ENCODE results near the gene PARP1. TPM values are rescaled to one million over a fixed set of nuclear protein-coding genes. Genes with fewer than 3 reads are reported as not detected.
"Not testable (repeated sequence)": the region's sequence is repeated elsewhere in the genome, so short reads cannot be mapped to it uniquely, and the experiment has no call there.

PARP1 gene
- polyA plus RNA-seq, 6 donors from 2014 or later, result 156 to 250 (median 234) TPM

DNA sequence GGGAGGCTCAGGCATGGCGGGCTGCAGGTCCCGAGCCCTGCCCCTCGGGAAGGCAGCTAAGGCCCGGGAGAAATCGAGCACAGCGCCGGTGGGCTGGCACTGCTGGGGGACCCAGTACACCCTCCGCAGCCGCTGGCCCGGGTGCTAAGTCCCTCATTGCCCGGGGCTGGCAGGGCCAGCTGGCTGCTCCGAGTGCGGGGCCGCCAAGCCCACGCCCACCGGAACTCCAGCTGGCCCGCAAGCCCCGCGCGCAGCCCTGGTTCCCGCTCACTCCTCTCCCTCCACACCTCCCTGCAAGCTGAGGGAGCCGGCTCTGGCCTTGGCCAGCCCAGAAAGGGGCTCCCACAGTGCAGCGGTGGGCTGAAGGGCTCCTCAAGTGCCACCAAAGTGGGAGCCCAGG, 18.5 kb upstream of the PARP1 start:
- not testable (repeated sequence) for DNase-seq; H3K27ac Mint-ChIP-seq; H3K9me3 Mint-ChIP-seq; ATAC-seq (ENCODE audit: low read depth in 2 of 2); H3K4me3 Mint-ChIP-seq; H3K27me3 Mint-ChIP-seq; H3K36me3 Mint-ChIP-seq
- H3K4me1 Mint-ChIP-seq, result peaks cover 22 to 34% (median 30%) of the 10 kb centered on the region in 3 donors

DNA sequence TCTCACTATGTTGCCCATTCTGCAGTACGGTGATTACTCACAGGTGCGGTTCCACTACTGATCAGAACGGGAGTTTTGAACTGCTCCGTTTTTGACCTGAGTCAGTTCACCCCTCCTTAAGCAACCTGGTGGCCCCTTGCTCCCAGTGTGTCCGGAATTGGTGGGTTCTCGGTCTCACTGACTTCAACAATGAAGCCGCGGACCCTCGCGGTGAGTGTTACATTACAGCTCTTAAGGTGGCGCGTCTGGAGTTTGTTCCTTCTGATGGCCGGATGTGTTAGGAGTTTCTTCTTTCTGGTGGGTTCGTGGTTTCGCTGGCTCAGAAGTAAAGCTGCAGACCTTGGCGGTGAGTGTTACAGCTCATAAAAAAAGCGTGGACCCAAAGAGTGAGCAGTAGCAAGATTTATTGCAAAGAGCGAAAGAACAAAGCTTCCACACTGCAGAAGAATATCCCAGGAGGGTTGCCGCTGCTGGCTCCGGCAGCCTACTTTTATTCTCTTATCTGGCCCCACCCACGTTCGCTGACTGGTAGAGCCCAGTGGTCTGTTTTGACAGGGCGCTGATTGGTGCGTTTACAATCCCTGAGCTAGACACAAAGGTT, 17.6 kb upstream of the PARP1 start:
- ATAC-seq (ENCODE audit: low read depth in 2 of 2), result peak; percentile 37
- H3K36me3 Mint-ChIP-seq, result no peaks in the 10 kb centered on the region
- no peak for DNase-seq
- peak overlapping the region in 4 of 6 donors; percentile 23 to 87 (median 64) for H3K27ac Mint-ChIP-seq
- peak overlapping the region in 5 of 8 donors; percentile 72 to 91 (median 87) for H3K4me3 Mint-ChIP-seq
- peaks cover 0 to 3% (median 0%) of the 10 kb centered on the region in 7 donors for H3K9me3 Mint-ChIP-seq
- H3K27me3 Mint-ChIP-seq, result peaks cover 0 to 5% (median 0%) of the 10 kb centered on the region in 3 donors
- H3K4me1 Mint-ChIP-seq, result peaks cover 22 to 34% (median 30%) of the 10 kb centered on the region in 3 donors

DNA sequence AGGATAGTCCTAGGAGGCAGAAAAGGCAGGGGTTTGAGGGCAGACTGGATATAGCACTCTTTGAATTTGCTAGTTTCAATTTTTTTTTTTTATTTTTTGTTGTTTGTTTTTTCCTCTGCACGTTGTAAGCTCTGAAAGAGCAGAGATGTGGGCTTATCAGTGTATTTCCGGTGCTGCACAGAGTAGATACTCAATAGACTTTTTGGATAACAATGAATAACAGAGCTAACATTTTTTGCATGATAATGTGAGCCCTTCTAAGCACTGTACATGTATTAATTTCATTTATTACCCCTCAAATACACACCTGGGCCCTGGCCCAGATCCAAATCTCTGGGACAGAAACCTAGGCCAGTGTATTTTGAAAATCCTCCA, 17.1 kb upstream of the PARP1 start:
- peak; percentile 13 to 21 for ATAC-seq (ENCODE audit: low read depth in 2 of 2)
- Mint-ChIP-seq H3K4me3 (no peak overlapping the region), H3K36me3 (no peaks in the 10 kb centered on the region), H3K27ac (no peak overlapping the region), H3K27me3 (peaks cover 0 to 5% (median 0%) of the 10 kb centered on the region in 3 donors), H3K4me1 (peaks cover 22 to 34% (median 30%) of the 10 kb centered on the region in 3 donors), H3K9me3 (peaks cover 0 to 3% (median 0%) of the 10 kb centered on the region in 7 donors)
- DNase-seq, result no peak

DNA sequence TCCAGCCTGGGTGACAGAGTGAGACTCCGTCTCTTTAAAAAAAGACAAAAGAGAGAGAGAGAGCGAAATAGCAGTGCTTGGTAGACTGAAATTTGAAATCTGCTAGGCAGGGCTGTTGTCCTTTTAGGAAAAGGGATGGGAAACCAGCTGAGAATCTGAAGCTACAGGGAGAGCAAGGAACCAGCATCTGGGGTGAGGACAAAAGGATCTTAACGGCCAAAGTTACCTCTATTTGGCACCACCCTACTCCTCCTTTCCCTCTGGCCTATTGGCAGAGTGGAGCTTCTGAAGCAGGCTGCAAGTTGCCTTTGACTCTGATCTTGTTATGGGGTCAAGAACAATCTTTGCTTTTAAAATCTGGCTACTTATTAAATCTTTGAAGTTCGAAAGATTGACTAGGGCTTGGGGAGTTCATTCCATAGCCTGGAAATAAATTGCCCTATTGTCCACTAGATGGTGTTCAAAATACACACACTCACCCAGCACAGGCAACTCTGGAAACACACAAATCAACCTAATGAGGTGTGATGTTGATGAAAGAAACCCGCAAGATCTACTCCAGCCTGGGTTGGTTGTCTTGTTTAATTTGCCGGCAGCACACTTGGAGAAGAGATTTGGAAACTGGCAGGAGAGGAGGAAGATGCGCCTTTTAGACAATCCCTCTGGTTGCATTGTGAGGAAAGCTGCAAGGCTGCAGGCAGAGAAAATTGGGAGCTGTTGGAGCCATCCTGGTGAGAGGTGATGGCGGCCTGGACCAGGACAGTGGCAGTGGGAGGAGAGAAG, 16.5 kb upstream of the PARP1 start:
- Mint-ChIP-seq H3K36me3 (no peaks in the 10 kb centered on the region), H3K27me3 (peaks cover 0 to 5% (median 0%) of the 10 kb centered on the region in 3 donors), H3K4me1 (peaks cover 22 to 31% (median 30%) of the 10 kb centered on the region in 3 donors), H3K9me3 (peaks cover 0 to 3% (median 0%) of the 10 kb centered on the region in 7 donors), H3K4me3 (peak overlapping the region in 1 of 8 donors; percentile 41), H3K27ac (peak overlapping the region in 1 of 6 donors; percentile 83)
- ATAC-seq (ENCODE audit: low read depth in 2 of 2) (peak; percentile 73 to 78), DNase-seq (no peak)

DNA sequence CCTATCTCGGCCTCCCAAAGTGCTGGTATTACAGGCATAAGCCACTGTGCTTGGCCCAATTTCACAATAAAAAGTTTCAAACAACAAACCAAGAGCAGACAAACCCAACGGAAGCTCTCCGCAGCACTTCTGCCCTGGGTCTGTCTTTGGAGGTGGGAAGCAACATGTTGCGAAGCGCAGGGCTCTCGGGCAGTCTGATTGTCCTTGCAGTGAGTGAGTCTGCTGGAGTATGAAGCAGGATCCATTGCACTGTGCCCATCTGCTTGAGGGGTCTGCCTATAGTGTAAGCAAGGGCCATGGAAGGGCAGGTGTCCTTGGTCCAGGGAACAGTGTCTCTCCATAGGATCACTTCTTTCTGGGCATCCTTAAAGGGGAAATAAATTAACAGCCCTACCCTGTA, 14.6 kb upstream of the PARP1 start:
- DNase-seq (no peak), ATAC-seq (ENCODE audit: low read depth in 2 of 2) (no peak)
- Mint-ChIP-seq H3K27me3 (peaks cover 0 to 5% (median 0%) of the 10 kb centered on the region in 3 donors), H3K4me1 (peaks cover 11 to 16% (median 15%) of the 10 kb centered on the region in 3 donors), H3K27ac (no peak overlapping the region), H3K9me3 (peaks cover 0 to 3% (median 0%) of the 10 kb centered on the region in 7 donors), H3K36me3 (no peaks in the 10 kb centered on the region), H3K4me3 (no peak overlapping the region)

DNA sequence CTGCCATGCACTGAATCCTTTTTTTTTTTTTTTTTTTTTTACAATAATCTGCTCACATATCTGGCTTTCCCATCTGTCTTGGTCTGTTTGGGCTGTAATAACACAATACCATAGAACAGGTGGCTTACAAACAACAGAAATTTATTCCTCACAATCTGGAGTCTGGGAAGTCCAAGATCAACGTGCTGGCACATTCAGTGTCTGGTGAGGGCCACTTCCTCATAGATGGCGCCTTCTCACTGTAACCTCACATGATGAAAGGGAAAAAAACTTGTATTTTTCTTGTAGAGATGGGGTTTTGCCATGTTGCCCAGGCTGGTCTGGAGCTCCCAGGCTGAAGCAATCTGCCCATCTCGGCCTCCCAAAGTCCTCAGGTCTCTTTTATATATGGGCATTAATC, 13.0 kb upstream of the PARP1 start:
- DNase-seq, result no peak
- Mint-ChIP-seq H3K27me3 (no peaks in the 10 kb centered on the region), H3K4me1 (peaks cover 4 to 7% (median 6%) of the 10 kb centered on the region in 3 donors), H3K9me3 (no peaks in the 10 kb centered on the region), H3K36me3 (no peaks in the 10 kb centered on the region), H3K27ac (no peak overlapping the region), H3K4me3 (no peak overlapping the region)
- no peak for ATAC-seq (ENCODE audit: low read depth in 2 of 2)

DNA sequence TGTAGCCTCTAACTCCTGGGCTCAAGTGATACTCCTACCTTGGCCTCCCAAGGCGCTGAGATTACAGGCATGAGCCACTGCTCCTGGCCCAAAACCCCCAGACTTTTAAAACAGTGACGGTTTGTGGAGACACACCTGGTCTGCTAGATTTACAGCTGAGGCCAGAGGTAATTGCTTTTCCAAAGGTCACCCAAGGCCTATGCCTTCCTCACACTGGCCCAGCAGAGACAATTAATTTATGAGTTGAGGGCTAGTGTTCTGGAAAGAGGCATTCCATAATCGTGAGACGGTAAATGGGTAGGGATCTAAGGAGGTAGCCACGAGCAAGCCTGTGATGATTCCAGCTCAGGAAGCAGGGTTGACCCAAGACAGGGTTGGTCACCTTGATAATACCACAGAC, 12.4 kb upstream of the PARP1 start:
- no peak overlapping the region for H3K27ac Mint-ChIP-seq
- no peak overlapping the region for H3K4me3 Mint-ChIP-seq
- DNase-seq (no peak), ATAC-seq (ENCODE audit: low read depth in 2 of 2) (no peak)
- no peaks in the 10 kb centered on the region for H3K27me3 Mint-ChIP-seq
- H3K36me3 Mint-ChIP-seq, result no peaks in the 10 kb centered on the region
- H3K9me3 Mint-ChIP-seq, result no peaks in the 10 kb centered on the region
- H3K4me1 Mint-ChIP-seq, result peaks cover 0 to 1% (median under 1%) of the 10 kb centered on the region in 3 donors

DNA sequence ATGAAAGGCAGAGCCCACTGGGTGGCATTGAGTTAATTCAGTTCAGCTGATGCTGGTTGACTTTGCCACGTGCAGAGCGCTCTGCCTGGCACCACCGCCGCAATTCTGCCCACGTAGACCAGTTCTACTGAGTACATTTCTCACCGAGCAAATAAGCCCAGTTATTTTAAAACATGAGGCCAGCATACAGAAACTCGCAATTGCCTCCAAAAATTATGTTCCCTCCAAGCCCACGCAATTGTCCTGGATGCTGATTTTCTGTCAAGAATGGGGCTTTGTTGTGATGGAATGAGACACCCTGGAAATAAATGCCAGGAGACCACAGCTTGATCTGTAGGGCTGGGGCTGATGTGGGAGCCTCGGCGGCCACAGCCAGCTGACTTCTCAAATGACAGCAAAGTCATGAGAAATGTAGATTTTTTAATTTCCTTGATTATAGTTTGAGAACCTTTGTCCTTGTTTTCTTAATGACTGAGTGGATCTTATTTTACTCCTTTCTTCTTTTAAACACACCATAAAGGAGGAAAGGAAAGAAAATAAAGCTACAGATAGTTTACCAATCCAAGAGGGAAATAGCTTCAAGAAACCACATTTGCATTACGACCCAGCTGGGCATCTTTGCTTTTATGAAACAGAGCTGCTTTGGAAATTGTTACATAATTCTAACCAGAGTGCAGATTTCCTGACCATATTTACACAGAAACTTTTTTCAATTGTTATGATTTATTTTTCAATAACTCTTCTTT, 11.6 kb upstream of the PARP1 start:
- DNase-seq (no peak), ATAC-seq (ENCODE audit: low read depth in 2 of 2) (no peak)
- no peak overlapping the region for H3K4me3 Mint-ChIP-seq
- H3K36me3 Mint-ChIP-seq, result no peaks in the 10 kb centered on the region
- no peaks in the 10 kb centered on the region for H3K4me1 Mint-ChIP-seq
- H3K27me3 Mint-ChIP-seq, result no peaks in the 10 kb centered on the region
- H3K27ac Mint-ChIP-seq, result no peak overlapping the region
- H3K9me3 Mint-ChIP-seq, result no peaks in the 10 kb centered on the region

DNA sequence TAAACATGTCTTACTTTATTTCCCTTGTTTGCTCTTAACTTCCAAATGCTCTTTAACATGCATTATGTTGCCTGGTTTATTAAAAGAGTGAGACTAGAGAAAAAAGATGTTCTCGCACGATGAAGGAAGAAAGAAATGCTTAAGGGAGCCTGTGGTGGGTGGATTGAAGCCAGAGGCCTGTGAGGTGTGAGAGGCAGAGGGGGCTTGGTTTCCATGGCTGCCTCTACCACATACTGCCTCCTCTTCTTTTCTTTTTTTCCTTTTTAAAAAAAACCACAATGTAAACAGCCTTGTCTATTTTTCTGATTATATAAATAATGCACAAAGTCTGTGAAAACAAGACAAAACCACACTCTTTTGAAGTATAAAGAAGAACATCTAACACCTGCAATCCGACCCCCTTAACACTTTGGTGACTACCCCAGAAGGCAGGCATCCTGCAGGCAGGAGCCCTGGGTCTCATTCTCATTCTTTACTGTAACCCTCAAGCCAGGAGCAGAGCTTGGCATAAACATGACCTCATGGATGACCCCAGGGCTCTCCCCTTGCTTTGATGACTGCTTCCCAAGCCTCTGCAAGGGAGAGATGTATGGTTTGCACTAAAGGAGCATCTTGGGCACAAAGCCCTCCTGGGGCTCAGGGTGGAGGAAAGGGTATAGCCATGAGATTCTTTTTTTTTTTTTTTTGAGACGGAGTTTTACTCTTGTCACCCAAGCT, 10.1 kb upstream of the PARP1 start:
- H3K27ac Mint-ChIP-seq, result no peak overlapping the region
- no peak for ATAC-seq (ENCODE audit: low read depth in 2 of 2)
- H3K27me3 Mint-ChIP-seq, result no peaks in the 10 kb centered on the region
- H3K36me3 Mint-ChIP-seq, result no peaks in the 10 kb centered on the region
- peaks cover 0 to 3% (median under 1%) of the 10 kb centered on the region in 3 donors for H3K4me1 Mint-ChIP-seq
- no peaks in the 10 kb centered on the region for H3K9me3 Mint-ChIP-seq
- no peak overlapping the region for H3K4me3 Mint-ChIP-seq
- no peak for DNase-seq

DNA sequence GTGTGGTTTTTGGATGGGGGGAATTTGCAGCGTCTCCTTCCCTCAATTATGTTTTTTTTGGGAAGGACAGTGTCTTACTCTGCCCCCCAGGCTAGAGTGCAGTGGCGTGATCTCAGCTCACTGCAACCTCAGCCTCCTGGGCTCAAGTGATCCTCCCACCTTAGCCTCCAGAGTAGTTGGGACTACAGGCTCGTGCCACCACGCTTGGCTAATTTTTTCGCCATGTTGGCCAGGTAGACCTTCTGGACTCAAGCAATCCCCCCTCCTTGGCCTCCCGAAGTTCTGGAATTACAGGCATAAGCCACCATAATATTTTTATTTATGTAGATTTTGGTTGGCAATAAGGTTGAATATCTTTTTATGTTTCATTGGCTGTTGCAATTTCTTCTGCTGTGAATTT, 9.5 kb upstream of the PARP1 start:
- no peak for DNase-seq
- H3K9me3 Mint-ChIP-seq, result no peaks in the 10 kb centered on the region
- no peak overlapping the region for H3K27ac Mint-ChIP-seq
- H3K4me3 Mint-ChIP-seq, result no peak overlapping the region
- peaks cover 0 to 4% (median 2%) of the 10 kb centered on the region in 3 donors for H3K4me1 Mint-ChIP-seq
- no peaks in the 10 kb centered on the region for H3K36me3 Mint-ChIP-seq
- ATAC-seq (ENCODE audit: low read depth in 2 of 2), result no peak
- H3K27me3 Mint-ChIP-seq, result no peaks in the 10 kb centered on the region

DNA sequence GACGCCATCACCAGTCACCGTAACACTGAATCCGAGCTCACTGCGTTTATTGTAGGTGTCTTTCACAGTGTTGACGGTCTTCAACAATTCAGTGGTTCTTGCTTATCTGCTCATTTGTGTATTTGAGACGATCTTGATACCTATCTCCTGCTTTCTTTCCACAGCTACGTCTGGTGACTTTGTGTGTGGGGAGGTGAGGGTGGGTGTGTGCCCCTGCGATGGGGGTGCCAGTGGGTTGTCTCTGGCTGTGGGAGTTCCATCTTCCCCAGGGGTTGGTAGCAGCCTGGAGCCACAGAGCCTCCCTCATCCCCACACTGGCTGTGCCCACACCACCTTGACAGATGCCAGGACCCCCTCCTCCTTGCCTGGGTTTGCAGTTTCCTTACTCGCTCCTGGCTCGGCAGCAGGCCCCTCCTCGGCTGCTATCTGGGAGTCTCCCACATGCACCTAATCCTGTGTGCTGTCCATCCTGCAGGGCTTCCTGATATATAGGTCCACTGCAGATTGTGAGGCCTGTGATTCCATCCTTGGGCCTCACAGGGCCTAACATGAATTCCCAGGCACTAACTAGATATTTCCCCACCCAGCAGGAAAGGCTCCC, 6.3 kb upstream of the PARP1 start:
- ATAC-seq (ENCODE audit: low read depth in 2 of 2) (no peak), DNase-seq (no peak)
- Mint-ChIP-seq H3K4me3 (no peak overlapping the region), H3K27me3 (no peaks in the 10 kb centered on the region), H3K9me3 (no peaks in the 10 kb centered on the region), H3K36me3 (no peaks in the 10 kb centered on the region), H3K4me1 (peaks cover 0 to 8% (median 4%) of the 10 kb centered on the region in 3 donors), H3K27ac (no peak overlapping the region)

DNA sequence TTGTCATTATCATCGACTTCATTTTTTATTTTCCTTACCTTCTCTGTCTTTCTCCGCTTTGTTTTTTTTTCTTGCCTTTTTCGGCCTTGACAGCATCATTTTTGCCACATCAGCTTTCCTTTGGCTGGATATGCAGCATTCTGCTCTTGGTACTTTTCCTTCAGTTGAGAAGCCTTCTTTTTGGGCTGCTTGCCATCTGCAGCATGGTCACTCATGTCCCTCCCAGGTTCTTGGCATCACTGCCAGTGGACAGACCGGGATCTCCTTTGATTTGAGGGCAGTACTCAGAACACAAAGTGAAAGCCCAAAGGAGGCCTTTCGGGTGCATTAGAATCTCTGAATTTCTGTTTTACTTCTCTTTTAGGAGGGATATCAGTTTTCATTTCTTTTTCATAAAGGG, 3.7 kb upstream of the PARP1 start:
- no peak for ATAC-seq (ENCODE audit: low read depth in 2 of 2)
- peak overlapping the region in 1 of 8 donors; percentile 82 for H3K4me3 Mint-ChIP-seq
- peak overlapping the region in 2 of 6 donors; percentile 1 to 90 for H3K27ac Mint-ChIP-seq

DNA sequence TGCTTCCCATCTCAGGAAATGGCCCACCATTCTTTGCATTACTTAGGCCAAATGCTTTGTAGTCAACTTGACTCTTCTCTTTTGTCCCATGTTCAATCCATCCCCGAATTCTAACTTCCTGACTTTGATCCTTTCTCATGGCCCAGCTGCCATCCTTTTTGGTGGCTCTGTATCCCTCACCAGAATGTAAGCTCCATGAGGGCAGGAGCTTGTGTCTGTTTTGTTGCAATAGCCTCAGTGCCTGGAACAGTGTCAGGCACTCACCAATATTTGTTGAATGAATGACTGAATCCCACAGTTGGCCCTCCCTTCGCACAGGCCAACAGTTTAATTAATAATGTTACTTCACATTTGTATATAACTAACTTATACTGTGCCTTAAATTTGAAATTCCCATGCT, 3.1 kb upstream of the PARP1 start:
- H3K36me3 Mint-ChIP-seq, result no peaks in the 10 kb centered on the region
- H3K9me3 Mint-ChIP-seq, result no peaks in the 10 kb centered on the region
- H3K4me1 Mint-ChIP-seq, result peaks cover 18 to 29% (median 25%) of the 10 kb centered on the region in 3 donors
- peak overlapping the region in 1 of 6 donors; percentile 3 for H3K27ac Mint-ChIP-seq
- H3K27me3 Mint-ChIP-seq, result no peaks in the 10 kb centered on the region
- ATAC-seq (ENCODE audit: low read depth in 2 of 2), result no peak
- no peak for DNase-seq
- peak overlapping the region in 2 of 8 donors; percentile 18 to 82 for H3K4me3 Mint-ChIP-seq

More for the DNA sequence above, 3.7 kb upstream of the PARP1 start:
- DNase-seq, result no peak
- Mint-ChIP-seq H3K36me3 (no peaks in the 10 kb centered on the region), H3K9me3 (no peaks in the 10 kb centered on the region), H3K27me3 (no peaks in the 10 kb centered on the region), H3K4me1 (peaks cover 12 to 23% (median 18%) of the 10 kb centered on the region in 3 donors)

Data from naive B cell (primary cell).